ENCODE measurements around the gene KRTAP10-3. TPM values are rescaled to one million over a fixed set of nuclear protein-coding genes. Genes with fewer than 3 reads are reported as not detected.
A peak's percentile ranks its signal among the peaks of the same experiment; 100 is the strongest.

Gene KRTAP10-3
- total RNA-seq, 6 experiments from 2014 or later, result not detected

- TF ChIP-seq CTCF (IDR thresholded peaks at IDR 0.05), result no peak
- TF ChIP-seq POLR2A (IDR thresholded peaks at IDR 0.05), result no peak
- intact Hi-C loops (cut with DNase I), result loop anchor here (10.0 kb wide), 2 partner anchors 270 to 280 kb away; no protein-coding TSS in a partner anchor
- Histone ChIP-seq H3K4me3 (no peak overlapping the region), H3K9me3 (no peaks in the 10 kb centered on the region), H3K36me3 (no peaks in the 10 kb centered on the region), H3K27ac (no peak overlapping the region), H3K27me3 (no peaks in the 10 kb centered on the region), H3K4me1 (no peaks in the 10 kb centered on the region)
- DNase-seq, result peak in 2 of 3 donors; percentile 7 to 31
- no peak for ATAC-seq
- 29% methylated on average over 8 of the region's 11 CpGs for WGBS (ENCODE audit: insufficient coverage, low coverage, low lambda C conversion rate, missing lambda C conversion rate)
Observed at GRCh38 chr21:44514746-44515358, 43.7 kb downstream of the KRTAP10-3 start.

DNA sequence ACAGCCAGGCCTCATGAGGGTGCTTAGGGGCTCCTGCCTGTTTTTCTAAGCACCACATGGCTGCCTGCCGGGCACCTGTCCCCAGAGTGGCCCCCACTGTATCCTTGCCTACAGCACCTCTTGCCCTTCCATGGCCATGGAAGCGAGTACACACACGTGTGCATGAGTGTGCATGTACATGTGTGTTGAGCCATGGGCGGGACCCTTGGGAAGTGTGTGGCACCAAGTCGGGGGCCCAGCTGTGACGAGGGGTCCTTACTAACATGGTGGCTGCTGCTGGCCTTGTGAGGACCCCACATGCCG lies 44.4 kb downstream of the KRTAP10-3 start:
- Histone ChIP-seq H3K9me3 (no peaks in the 10 kb centered on the region), H3K4me3 (no peak overlapping the region), H3K27ac (no peak overlapping the region), H3K27me3 (no peaks in the 10 kb centered on the region), H3K36me3 (no peaks in the 10 kb centered on the region), H3K4me1 (no peaks in the 10 kb centered on the region)
- no CpG with 5 or more reads among the region's 7 CpGs for WGBS (ENCODE audit: insufficient coverage, low coverage, low lambda C conversion rate, missing lambda C conversion rate)
- ATAC-seq, result no peak
- TF ChIP-seq POLR2A (IDR thresholded peaks at IDR 0.05), result no peak
- TF ChIP-seq CTCF (IDR thresholded peaks at IDR 0.05), result no peak
- intact Hi-C loops (cut with DNase I), result loop anchor here (10.0 kb wide), 2 partner anchors 271 to 281 kb away; no protein-coding TSS in a partner anchor
- DNase-seq, result peak in 1 of 3 donors; percentile 8

DNA sequence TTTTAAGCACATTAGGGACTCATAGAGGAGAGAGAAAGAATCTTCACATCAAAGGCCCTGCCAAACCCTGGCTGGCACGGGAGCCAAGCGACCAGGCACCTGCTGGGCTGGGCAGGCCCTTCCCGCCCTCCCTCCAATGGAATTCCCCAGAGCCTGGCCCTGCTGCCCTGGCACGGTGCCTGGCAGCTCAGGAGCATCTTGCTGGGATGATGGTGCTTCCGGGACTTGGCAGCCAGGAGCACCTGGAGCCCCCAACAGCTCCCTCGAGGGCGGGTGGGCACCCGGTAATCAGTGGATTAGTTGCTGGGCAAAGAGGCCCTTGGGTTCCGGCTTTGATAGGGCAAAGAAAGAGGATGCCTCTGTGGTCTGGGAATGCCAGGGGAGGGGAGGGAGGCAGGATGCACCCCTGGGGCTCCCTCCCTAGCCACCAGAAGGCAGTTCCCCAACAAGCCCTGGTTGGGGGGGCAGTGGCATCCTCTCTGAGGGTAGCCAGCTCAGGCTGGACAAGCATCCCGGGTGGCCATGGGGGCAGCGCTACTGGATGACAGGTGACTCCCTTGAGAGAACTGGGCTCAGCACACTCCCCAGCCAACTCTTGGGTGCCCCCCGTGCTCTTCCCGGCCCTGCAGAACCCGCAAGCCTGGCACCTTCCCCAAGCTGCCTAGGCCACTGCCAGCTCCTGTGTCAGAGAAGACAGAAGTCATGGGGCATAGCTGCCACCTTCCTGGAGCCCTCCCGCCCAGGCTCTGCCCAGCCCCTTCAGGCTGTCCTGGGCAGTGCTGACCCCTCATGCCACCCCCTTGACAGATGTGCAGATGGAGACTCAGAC lies 45.0 kb downstream of the KRTAP10-3 start:
- H3K4me1 ChIP-seq, result peaks cover 0 to under 1% (median under 1%) of the 10 kb centered on the region in 4 donors
- TF ChIP-seq POLR2A (IDR thresholded peaks at IDR 0.05), result no peak
- no peak for TF ChIP-seq CTCF (IDR thresholded peaks at IDR 0.05)
- intact Hi-C loops (cut with DNase I), result loop anchor here (10.0 kb wide), 2 partner anchors 271 to 281 kb away; no protein-coding TSS in a partner anchor
- no peak overlapping the region for H3K4me3 ChIP-seq
- DNase-seq (peak in 1 of 3 donors; percentile 47), ATAC-seq (peak in 1 of 4 donors; percentile 10)
- H3K36me3 ChIP-seq, result no peaks in the 10 kb centered on the region
- H3K9me3 ChIP-seq, result no peaks in the 10 kb centered on the region
- H3K27ac ChIP-seq, result no peak overlapping the region
- 40% methylated on average over 1 of the region's 15 CpGs for WGBS (ENCODE audit: insufficient coverage, low coverage, low lambda C conversion rate, missing lambda C conversion rate)
- no peaks in the 10 kb centered on the region for H3K27me3 ChIP-seq

GRCh38 chr21:44512496-44513388 lies 45.9 kb downstream of the KRTAP10-3 start:
- peak in 1 of 3 donors; percentile 19 for DNase-seq
- no peak for TF ChIP-seq POLR2A (IDR thresholded peaks at IDR 0.05)
- no peak for TF ChIP-seq CTCF (IDR thresholded peaks at IDR 0.05)
- Histone ChIP-seq H3K27me3 (no peaks in the 10 kb centered on the region), H3K36me3 (no peaks in the 10 kb centered on the region), H3K4me1 (peaks cover 0 to 4% (median 2%) of the 10 kb centered on the region in 4 donors), H3K4me3 (no peak overlapping the region), H3K9me3 (no peaks in the 10 kb centered on the region), H3K27ac (no peak overlapping the region)
- 62% methylated on average over 10 of the region's 21 CpGs for WGBS (ENCODE audit: insufficient coverage, low coverage, low lambda C conversion rate, missing lambda C conversion rate)
- no peak for ATAC-seq
- intact Hi-C loops (cut with DNase I), result loop anchor here (10.0 kb wide), 2 partner anchors 272 to 282 kb away; no protein-coding TSS in a partner anchor

Data from right lobe of liver (tissue), 6 donors.